Cardiac ventricle fibroblast (primary cell): ENCODE measurements around the gene GALNT16. TPM values are rescaled to one million over a fixed set of nuclear protein-coding genes. Genes with fewer than 3 reads are reported as not detected.

Experiments
- total RNA-seq: library from RNA; depleted of rRNA; stranded (reverse); fragments of >200 nt; gene quantifications from 2 replicates; pipeline ENCODE4 v1.2.3, GENCODE V29; 2015

GALNT16 gene
- total RNA-seq = 0.37 and 0.59 TPM in 2 replicates

GRCh38 chr14:69259527-69260189, at the start of gene GALNT16:
Gene GALNT16 (plus strand): TSS chr14:69260158. CDS start chr14:69260291, 133 bp downstream.

GRCh38 chr14:69398053-69398817, 138.3 kb downstream of the GALNT16 start, which contains the start of the genes ERH and SLC39A9:
Gene ERH (minus strand): TSS chr14:69398299. CDS start chr14:69398233, 66 bp downstream.
Gene SLC39A9 (plus strand): TSS chr14:69398692. CDS start chr14:69399370, 678 bp downstream.

Other genes with a start within 250 kb of the GALNT16 start
- 21.3 and 27.1 TPM in 2 replicates for gene DCAF5, start 107.0 kb upstream of the GALNT16 start, total RNA-seq
- 12.4 and 15.9 TPM in 2 replicates for gene EXD2, start 68.7 kb upstream of the GALNT16 start, total RNA-seq
- gene ERH, start 138.1 kb downstream of the GALNT16 start, total RNA-seq = 73.9 and 114 TPM in 2 replicates
- 53.5 and 54.9 TPM in 2 replicates for gene SLC39A9, start 138.5 kb downstream of the GALNT16 start, total RNA-seq
- gene PLEKHD1, start 224.6 kb downstream of the GALNT16 start, total RNA-seq = 0.29 TPM in 1 of 2 replicates, not detected in the other